ENCODE data around the gene PPAN. TPM values are rescaled to one million over a fixed set of nuclear protein-coding genes. Genes with fewer than 3 reads are reported as not detected.

Gene PPAN
- total and polyA plus RNA-seq, 10 donors: 26.8 to 90.2 (median 47.2) TPM

DNA sequence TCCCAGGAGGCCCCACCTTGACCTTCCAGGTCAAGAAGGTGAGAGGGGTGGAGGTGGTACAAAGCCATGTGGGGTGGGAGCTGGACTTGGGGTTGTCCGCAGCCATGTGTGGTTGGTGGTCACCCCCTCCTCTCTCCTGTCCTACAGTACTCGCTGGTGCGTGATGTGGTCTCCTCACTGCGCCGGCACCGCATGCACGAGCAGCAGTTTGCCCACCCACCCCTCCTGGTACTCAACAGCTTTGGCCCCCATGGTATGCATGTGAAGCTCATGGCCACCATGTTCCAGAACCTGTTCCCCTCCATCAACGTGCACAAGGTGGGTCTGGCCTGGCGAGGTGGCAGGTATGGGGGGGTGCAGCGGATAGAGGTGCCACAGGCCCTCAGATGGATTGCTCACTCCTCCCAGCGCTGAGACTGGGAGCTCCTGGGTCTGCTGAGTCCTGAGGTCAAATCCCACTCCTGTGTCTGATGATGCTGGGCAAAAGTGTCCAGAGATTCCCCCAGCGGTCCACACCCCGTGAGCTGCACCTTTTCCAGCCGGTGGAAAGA lies 1.7 kb downstream of the PPAN start:
- H3K36me3 ChIP-seq: peaks cover 5 to 46% (median 44%) of the 10 kb centered on the region in 6 donors
- peak overlapping the region in 1 of 8 donors; percentile 92 for H3K4me3 ChIP-seq
- peaks cover 26 to 99% (median 78%) of the 10 kb centered on the region in 6 donors for H3K4me1 ChIP-seq
- WGBS, 5 donors: 89 to 100% (median 92%) methylated on average over 3 to 14 of the region's 14 CpGs
- intact Hi-C loops (cut with DNase I; ENCODE audit: low total_unique reads): no loop called here
- H3K27ac ChIP-seq: peak overlapping the region in 1 of 8 donors; percentile 11
- DNase-seq: no peak
- no peaks in the 10 kb centered on the region for H3K27me3 ChIP-seq (replicated peaks in 1 of 7)
- TF ChIP-seq POLR2A (IDR thresholded peaks at IDR 0.05) (no peak), CTCF (IDR thresholded peaks at IDR 0.05 in 8 of 11, conservative IDR thresholded peaks at IDR 0.05 in 3 of 11) (no peak), POLR2AphosphoS5 (IDR thresholded peaks at IDR 0.05) (no peak)
- H3K9me3 ChIP-seq: no peaks in the 10 kb centered on the region

DNA sequence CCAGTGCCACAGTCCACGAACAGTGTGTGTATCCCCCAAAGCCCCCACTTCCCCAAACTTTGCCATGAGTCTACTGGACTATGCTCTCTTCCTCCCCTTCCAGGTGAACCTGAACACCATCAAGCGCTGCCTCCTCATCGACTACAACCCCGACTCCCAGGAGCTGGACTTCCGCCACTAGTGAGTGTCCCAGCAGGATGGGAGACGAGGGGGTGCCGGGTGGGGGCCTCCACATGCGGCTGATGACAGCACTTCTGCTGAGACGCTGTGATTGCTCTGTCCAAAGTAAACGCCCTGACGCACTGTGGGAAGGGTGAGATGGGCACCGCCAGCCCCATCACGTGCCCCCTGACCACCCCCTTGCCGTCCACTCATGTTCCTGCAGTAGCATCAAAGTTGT lies 3.4 kb downstream of the PPAN start:
- intact Hi-C loops (cut with DNase I; ENCODE audit: low total_unique reads): no loop called here
- Histone ChIP-seq H3K4me1 (peaks cover 29 to 99% (median 84%) of the 10 kb centered on the region in 6 donors), H3K9me3 (no peaks in the 10 kb centered on the region), H3K4me3 (no peak overlapping the region), H3K36me3 (peaks cover 5 to 57% (median 53%) of the 10 kb centered on the region in 6 donors), H3K27me3 (replicated peaks in 1 of 7) (no peaks in the 10 kb centered on the region), H3K27ac (peak overlapping the region in 1 of 8 donors; percentile 87)
- WGBS, 5 donors: 90 to 96% (median 92%) methylated on average over 12 to 14 of the region's 14 CpGs
- TF ChIP-seq POLR2AphosphoS5 (IDR thresholded peaks at IDR 0.05): no peak
- no peak for TF ChIP-seq POLR2A (IDR thresholded peaks at IDR 0.05)
- TF ChIP-seq CTCF (IDR thresholded peaks at IDR 0.05 in 8 of 11, conservative IDR thresholded peaks at IDR 0.05 in 3 of 11): no peak
- DNase-seq: no peak

DNA sequence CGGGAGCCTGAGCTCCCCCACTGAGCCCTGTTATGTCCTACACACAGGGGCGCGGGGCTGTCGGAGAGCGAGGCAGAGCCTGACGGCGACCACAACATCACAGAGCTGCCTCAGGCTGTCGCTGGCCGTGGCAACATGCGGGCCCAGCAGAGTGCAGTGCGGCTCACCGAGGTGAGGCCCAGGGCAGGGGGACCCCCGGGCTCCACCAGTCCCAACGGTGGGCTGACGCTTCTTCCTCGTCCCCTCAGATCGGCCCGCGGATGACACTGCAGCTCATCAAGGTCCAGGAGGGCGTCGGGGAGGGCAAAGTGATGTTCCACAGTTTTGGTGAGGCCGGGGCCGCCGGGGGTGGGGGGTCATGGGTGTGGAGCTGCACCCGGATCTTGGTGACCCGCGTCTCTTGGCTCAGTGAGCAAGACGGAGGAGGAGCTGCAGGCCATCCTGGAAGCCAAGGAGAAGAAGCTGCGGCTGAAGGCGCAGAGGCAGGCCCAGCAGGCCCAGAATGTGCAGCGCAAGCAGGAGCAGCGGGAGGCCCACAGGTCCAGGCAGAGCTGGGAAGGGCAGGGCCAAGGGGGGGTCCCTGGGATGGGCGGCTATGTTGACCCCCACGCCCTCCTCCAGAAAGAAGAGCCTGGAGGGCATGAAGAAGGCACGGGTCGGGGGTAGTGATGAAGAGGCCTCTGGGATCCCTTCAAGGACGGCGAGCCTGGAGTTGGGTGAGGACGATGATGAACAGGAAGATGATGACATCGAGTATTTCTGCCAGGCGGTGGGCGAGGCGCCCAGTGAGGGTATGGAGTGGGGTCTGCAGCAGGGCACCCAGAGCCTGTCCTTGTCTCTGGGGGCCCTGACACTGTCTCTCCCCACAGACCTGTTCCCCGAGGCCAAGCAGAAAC lies 4.2 kb downstream of the PPAN start:
- DNase-seq: no peak
- H3K27ac ChIP-seq: peak overlapping the region in 6 of 8 donors; percentile 2 to 87 (median 67)
- intact Hi-C loops (cut with DNase I; ENCODE audit: low total_unique reads): loop anchor here (10.0 kb wide), 1 partner anchor 144 kb away; the partner anchor contains the start of gene MRPL4
- H3K4me3 ChIP-seq: no peak overlapping the region
- WGBS, 5 donors: 80 to 92% (median 88%) methylated on average over 24 to 44 of the region's 44 CpGs
- no peaks in the 10 kb centered on the region for H3K27me3 ChIP-seq (replicated peaks in 1 of 7)
- TF ChIP-seq POLR2AphosphoS5 (IDR thresholded peaks at IDR 0.05): peak in 1 of 3 donors; percentile 46
- no peak for TF ChIP-seq CTCF (IDR thresholded peaks at IDR 0.05 in 8 of 11, conservative IDR thresholded peaks at IDR 0.05 in 3 of 11)
- H3K4me1 ChIP-seq: peaks cover 29 to 99% (median 77%) of the 10 kb centered on the region in 6 donors
- peaks cover 5 to 65% (median 61%) of the 10 kb centered on the region in 6 donors for H3K36me3 ChIP-seq
- H3K9me3 ChIP-seq: no peaks in the 10 kb centered on the region

- no peak for DNase-seq
- TF ChIP-seq CTCF (IDR thresholded peaks at IDR 0.05 in 8 of 11, conservative IDR thresholded peaks at IDR 0.05 in 3 of 11) (no peak), POLR2A (IDR thresholded peaks at IDR 0.05) (no peak), POLR2AphosphoS5 (IDR thresholded peaks at IDR 0.05) (no peak)
- Histone ChIP-seq H3K4me3 (peak overlapping the region in 3 of 8 donors; percentile 25 to 60 (median 29)), H3K9me3 (no peaks in the 10 kb centered on the region), H3K27me3 (replicated peaks in 1 of 7) (no peaks in the 10 kb centered on the region), H3K27ac (peak overlapping the region in 6 of 8 donors; percentile 2 to 87 (median 67)), H3K36me3 (peaks cover 9 to 71% (median 67%) of the 10 kb centered on the region in 6 donors), H3K4me1 (peaks cover 29 to 99% (median 70%) of the 10 kb centered on the region in 6 donors)
- intact Hi-C loops (cut with DNase I; ENCODE audit: low total_unique reads): loop anchor here (10.0 kb wide), 1 partner anchor 144 kb away; the partner anchor contains the start of gene MRPL4
- 73 to 89% (median 84%) methylated on average over 5 to 19 of the region's 19 CpGs for WGBS, 5 donors
Observed at GRCh38 chr19:10110972-10111317, 4.8 kb downstream of the PPAN start.
